ENCODE measurements around the gene PLCD1.
A peak's percentile ranks its signal among the peaks of the same experiment; 100 is the strongest.
"Not testable (repeated sequence)": the region's sequence is repeated elsewhere in the genome, so short reads cannot be mapped to it uniquely, and the experiment has no call there.

PLCD1 gene

DNA sequence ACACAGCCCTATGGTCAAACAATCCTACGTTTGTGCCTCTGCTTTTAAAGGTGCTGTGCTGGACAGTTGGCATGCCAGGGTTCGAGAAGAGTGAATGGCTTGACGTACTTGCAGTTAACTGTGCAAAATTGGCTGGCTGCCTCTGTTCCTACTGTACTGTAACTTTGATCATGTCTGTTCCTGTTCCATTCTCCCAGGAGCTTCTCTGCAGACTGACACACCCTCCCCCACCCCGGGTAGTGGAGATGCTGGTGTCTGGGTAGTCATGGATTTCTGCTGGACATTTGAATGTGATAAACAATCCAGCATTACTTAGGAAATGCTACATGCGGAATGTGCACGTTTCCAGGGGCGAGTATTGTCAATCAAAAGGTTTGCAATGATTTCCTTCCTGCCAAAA is 45.4 kb downstream of the PLCD1 start:
- no peak for DNase-seq

GRCh38 chr3:37982331-37982730 is 47.1 kb downstream of the PLCD1 start:
- DNase-seq, result no peak

DNA sequence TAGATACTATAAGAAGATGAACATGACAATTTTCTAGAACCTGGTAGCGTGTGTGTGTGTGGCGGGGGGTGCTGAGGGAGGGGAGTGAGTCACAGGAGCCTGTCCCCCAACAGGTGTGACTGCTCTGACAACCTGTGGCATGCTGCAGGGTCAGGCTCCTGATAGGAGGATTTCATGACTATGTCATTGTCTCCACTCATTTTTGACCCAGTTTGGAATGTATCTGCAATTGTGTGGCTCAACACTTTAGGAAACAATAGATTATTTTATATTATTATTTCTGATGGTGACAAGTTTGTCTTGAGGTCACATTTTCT is 48.1 kb downstream of the PLCD1 start:
- DNase-seq, result no peak

DNA sequence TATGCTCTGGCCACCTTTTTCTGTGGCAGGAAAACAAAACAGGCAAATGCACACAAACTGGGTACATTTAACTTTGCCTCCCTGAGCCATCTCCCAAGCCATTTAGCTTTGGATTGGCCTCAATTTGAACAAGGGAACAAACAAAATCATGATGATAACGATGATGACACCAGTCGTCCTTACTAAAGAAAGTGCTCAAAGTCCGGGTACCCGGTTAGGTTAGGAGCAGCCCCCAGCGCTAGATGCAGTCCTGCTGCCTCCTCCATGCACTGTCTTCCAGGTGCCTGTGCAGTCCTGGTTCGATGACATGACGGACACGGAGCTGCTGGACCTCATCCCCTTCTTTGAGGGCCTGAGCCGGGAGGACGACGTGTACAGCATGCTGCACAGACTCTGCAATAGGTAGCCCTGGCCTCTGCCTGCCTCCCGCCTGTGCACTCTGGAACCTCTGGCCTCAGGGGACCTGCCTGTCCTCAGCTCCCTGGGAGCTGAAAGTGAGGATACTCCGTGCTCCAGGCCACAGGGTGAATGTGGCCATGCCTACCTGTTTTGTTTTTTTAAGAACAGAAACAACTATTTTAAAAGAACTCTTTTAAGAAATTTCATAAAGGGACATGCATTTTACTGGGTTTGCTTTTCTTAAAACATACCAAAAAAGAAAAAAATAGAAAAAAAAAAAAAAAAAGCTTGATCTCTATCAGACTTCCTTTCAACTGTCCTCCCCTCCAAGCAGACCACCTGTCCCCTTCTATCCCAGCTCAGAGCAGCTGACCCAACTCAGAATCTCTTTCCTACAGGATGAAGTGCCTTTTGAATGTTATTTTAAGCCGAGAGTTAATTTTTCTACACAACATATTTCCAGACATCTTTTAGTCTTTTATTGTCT is 48.7 kb downstream of the PLCD1 start:
- no peak for DNase-seq

GRCh38 chr3:37979541-37980461 is 49.6 kb downstream of the PLCD1 start:
- no peak for DNase-seq

DNA sequence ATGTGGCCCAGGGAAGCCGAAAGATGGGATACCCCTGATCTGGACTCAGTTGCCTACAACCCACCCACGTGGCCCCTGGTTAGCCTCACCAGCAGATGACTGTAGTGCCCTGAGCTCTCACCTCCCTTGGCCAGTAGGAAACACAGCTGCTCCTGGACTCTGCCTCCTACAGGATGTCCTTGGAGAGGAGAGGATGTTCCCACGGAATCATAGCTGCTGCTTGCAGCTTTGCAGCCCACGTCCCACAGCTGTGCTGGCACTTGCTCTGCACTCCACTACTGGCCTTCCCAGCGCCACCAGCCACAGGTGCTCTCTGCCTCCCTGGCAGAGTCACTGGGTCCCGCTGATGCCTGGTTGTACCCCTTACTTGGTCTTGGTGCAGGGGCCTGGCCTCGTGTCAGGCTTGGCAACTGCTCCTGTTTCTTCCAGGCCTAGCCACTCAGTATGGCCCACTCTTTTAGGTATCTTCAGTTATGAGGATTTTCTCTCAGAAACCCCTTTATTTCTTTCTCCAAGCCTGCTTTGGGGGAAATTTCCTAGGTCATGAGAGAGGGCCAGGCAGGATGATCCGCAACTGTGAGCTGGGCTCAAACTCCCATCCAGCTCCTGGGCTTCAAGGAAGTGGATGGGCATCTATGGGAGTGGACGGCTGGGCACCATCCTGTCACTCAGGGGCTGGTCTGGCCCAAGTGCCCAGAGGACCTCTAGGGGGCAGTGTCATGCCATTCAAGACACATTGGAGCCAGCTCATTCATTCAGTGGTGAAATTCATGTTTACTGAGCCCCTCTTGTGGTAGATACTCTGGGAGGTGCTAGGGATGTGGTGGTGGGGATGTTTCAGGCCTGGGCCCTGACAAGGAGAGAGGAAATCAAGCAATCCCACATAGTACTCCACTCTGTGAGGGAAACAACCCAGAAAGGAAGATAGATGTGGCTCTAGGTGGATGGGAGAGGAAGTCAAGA is 55.0 kb downstream of the PLCD1 start:
- peak; percentile 56 for DNase-seq

GRCh38 chr3:37973246-37974054 is 56.0 kb downstream of the PLCD1 start:
- peak; percentile 65 for DNase-seq

- not testable (repeated sequence) for DNase-seq
Measured at GRCh38 chr3:37972056-37972455, 57.4 kb downstream of the PLCD1 start.

GRCh38 chr3:37971467-37971866 is 58.0 kb downstream of the PLCD1 start:
- peak; percentile 40 for DNase-seq

GRCh38 chr3:37970802-37971201 is 58.6 kb downstream of the PLCD1 start:
- DNase-seq, result no peak

DNA sequence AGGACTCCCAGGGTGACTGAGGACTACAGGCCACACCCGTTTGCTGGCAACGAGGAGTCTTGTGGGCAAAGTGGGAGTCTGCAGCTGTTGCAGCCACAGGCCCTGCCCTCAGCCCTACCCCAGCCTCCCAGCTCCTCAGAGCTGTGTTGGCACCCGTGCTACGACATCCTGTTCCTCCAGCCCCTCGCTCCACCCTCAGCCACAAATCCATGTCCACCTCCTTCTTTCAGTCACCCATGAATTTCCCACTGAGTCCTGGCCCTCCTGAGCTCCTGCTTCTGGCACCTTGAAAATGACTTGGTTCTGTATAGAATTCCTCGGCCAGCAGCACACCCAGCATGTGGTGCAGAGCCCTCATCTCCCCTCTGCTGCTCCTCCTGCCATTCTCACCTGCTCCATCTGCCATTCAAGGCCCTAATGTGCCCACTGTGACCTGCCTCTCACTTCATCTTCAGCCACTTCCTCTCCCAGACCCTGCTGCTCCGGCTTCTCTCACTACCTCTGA is 59.8 kb downstream of the PLCD1 start:
- DNase-seq, result no peak

DNA sequence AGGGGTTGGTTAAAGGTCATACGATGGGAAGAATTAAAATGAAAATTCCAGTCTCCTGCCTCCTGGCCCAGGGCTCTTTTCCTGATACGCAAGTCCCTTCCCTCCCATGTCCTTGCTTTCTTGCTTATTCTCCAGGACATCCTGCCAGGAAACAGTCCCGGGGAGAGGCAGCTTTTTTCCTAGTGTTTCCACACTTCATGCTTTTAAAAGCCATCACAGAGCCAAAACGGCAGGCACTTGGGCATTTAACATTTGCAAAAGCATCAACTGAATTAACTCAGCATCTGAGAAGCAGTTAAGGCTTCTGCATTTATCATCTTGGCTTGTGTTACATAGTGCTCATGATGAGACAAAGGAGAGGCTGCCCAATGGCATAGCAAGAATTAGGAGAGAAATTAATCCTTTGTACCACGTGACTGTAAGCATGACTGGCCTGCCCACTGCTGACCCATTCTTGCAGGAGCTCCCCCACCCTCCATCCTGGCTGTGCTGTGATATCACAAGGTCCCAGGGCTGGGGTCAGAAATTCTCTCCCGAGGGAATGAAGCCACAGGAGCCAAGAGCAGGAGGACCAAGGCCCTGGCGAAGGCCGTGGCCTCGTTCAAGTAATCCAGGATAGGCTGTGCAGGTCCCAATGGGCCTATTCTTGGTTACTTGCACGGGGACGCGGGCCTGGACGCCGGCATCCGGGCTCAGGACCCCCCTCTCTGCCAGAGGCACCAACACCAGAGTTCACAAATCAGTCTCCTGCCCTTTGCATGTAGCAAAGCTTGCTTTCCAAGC is 60.4 kb downstream of the PLCD1 start:
- DNase-seq, result no peak

GRCh38 chr3:37968199-37968598 is 61.2 kb downstream of the PLCD1 start:
- DNase-seq, result no peak

DNA sequence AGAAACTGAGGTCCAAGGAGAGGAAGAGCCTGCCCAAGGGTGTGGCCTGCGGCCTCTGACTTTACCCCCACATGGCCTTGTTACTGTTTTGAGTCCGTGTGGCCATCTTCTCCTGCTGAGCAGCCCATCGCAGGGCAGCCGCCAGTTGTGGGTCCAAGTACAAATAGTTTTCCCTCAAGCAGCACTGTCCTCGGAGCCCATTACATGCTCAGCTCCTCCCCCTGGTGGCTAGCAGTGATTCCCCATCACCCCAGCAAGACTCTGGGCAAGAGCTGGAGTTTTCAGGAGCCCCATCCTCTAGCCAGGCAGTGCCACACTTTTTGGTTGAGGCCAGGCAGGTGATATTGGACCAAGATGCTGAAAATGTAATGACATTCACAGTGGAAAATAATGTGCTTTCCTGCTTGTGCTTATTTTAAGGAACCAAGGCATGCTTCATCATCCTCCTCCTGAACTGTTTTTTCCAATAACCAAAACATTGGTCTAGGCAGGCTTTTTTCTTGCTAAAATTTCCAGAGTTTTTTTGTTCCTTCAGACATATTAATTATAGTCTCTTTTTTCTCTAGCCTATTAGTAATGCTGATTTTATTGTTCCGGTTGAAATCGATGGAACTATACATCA is 62.1 kb downstream of the PLCD1 start:
- DNase-seq, result no peak

GRCh38 chr3:37964716-37965115 is 64.7 kb downstream of the PLCD1 start:
- no peak for DNase-seq

DNA sequence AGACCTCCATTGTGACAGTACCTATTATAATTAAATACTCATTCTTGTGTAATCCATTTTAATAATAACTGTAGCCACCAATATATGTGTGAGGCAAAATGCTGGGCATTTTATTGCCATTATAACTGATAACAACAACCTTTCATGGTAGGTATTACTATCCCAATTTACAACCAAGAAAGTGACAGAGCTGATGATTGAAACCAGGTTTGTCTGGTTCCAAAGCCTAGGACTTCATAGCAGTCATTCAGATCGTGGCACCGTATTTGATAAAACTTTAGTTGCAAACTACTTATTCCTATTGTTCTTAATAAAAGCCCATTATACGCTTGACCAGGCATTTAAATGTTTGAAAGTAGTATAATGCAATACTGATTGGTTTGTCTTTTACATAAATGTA is 65.3 kb downstream of the PLCD1 start:
- DNase-seq, result no peak

DNA sequence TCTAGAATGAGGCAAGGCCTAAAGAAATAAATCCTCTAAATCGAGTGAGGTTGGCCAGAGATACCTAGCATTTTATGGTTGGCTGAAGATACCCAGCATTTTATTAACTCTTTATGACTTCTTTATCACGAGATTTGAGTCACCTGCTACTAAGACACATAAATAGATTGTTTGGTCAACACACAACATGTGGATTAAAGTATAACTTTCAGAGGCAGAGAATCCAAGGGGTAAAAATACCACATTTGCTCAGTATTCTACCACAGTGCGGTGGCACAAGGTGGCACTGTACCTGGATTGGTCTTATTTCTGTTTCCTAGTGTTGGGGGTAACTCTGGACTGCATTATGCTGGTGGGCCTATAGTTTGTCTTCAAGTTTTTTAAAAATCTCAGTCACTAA is 65.8 kb downstream of the PLCD1 start:
- no peak for DNase-seq

DNA sequence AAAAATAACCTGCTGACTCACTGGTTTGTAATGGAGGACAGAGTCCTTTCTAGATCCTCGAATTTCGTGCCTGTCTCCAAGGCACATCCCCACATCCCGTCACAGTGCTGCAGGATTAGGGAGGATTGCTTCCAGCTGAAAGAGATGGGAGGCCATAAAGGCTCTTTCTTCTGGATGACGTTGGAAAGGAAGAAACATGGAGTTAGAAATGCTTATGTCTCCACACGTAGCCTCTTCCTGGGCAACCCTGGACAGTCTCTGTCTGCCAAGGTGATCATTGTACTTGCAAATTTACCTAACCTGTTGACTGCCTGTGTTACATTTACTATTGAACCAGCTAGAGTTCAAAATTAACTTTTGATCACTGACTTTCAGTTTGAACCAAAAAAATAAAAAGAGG is 66.4 kb downstream of the PLCD1 start:
- no peak for DNase-seq

DNA sequence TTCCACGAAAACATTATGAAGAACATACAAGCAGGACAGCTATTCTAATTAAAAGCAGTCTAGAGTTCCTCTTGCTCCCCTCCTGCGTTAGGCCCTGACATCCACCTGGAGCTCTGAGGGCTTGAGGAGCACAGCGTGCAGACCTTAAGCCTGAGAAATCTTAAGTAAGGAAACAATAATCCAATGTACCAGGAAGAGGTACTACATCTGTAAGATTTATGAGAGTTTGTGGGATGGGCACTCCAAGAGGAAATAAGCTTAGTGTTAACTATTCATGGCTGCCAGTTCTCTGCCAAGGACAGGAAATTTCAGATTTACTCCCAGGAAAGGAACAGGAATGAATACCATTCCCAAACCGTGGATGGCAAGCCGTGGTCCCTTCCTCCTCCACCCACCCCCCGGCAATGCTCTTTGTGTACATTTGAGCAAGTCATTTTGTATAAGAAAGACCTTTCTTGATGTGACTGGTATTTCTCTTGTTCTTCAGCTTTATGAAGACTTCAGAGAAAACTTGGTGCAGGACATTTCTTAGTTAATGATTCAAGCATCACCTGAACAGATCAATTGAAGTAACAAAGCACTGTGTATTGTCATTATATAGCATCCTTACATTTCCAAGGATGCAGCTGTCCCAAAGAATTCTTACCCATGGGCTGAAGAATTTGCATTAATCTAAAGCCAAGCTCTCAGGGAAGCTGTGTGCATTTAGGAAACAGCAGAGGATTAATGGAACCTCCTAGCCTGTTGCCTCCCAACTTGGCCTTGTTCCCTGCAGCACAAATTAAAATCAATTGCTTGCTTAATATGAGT is 67.6 kb downstream of the PLCD1 start:
- DNase-seq, result no peak

DNA sequence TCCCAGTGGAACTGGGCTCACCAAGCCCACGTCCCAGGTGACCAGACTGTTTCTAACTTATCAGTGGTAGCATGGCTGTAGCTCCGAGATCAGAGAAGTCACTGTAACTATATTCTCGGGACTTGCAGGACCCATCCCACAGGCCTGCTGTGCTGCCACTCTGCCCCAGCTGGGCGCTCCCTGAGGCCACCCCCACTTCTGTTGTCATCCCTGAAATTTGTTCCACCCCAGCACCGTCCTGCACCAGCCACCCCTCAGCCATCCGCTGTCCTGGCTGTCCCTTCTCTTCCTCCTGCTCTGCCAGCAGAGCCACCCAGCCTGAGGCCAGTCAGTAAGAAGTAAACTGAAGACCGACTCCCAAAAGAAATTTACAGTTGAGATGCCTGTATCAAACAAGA is 71.9 kb downstream of the PLCD1 start:
- no peak for DNase-seq

All from NCI-H1694 (cell line).